Neural crest cell (in vitro differentiated cells): ENCODE results near the gene DHODH. TPM values are rescaled to one million over a fixed set of nuclear protein-coding genes. Genes with fewer than 3 reads are reported as not detected.
"Not testable (repeated sequence)": the region's sequence is repeated elsewhere in the genome, so short reads cannot be mapped to it uniquely, and the experiment has no call there.

ENCODE experiments used
- DNase-seq: peaks from one replicate; pipeline ENCODE4 v3.0.0; 2021; ENCODE audit warnings: low read depth, mixed read lengths, low spot score
- H3K27ac Mint-ChIP-seq: one replicate; pipeline ENCODE4 v1.8.0; 2021; ENCODE audit warnings: mild to moderate bottlenecking, mixed read lengths; ENCODE audit not compliant: unreplicated experiment
- H3K27me3 Mint-ChIP-seq: 2 replicates; pipeline ENCODE4 v1.8.0; 2021; ENCODE audit warnings: low read depth, mild to moderate bottlenecking, mixed read lengths
- H3K36me3 Mint-ChIP-seq: 2 replicates; pipeline ENCODE4 v1.8.0; 2021; ENCODE audit warnings: low read depth, mild to moderate bottlenecking, mixed read lengths
- H3K4me1 Mint-ChIP-seq: 2 replicates; pipeline ENCODE4 v1.8.0; 2021; ENCODE audit warnings: mixed read lengths
- H3K4me3 Mint-ChIP-seq: one replicate; pipeline ENCODE4 v1.8.0; 2021; ENCODE audit warnings: mild to moderate bottlenecking, mixed read lengths
- H3K9me3 Mint-ChIP-seq: 2 replicates; pipeline ENCODE4 v1.8.0; 2021; ENCODE audit warnings: mixed read lengths
- CTCF ChIP-seq: fragments of 200-600 bp; sonication (generic); conservative IDR thresholded peaks from 2 replicates; pipeline ENCODE4 v1.5.0; 2021; ENCODE audit warnings: antibody characterized with exemption, mild to moderate bottlenecking
- total RNA-seq: library from RNA; stranded (reverse); gene quantifications from 2 replicates; pipeline ENCODE4 v1.2.1, GENCODE V29; 2021

Gene DHODH
- total RNA-seq, 1 donor from 2014 or later: 16.1 TPM

- Mint-ChIP-seq H3K27me3 (peaks cover 4% of the 10 kb centered on the region), H3K9me3 (no peaks in the 10 kb centered on the region), H3K4me3 (no peak overlapping the region), H3K27ac (no peak overlapping the region), H3K4me1 (no peaks in the 10 kb centered on the region), H3K36me3 (peaks cover 3% of the 10 kb centered on the region)
- no peak for DNase-seq
- no peak for TF ChIP-seq CTCF
Measured at GRCh38 chr16:72049110-72049509, 40.6 kb downstream of the DHODH start.

GRCh38 chr16:72050769-72051464 lies 42.4 kb downstream of the DHODH start:
- no peak for TF ChIP-seq CTCF
- Mint-ChIP-seq H3K36me3 (peaks cover 3% of the 10 kb centered on the region), H3K27ac (no peak overlapping the region)

GRCh38 chr16:72051818-72052217 lies 43.3 kb downstream of the DHODH start:
- Mint-ChIP-seq H3K9me3 (no peaks in the 10 kb centered on the region), H3K27ac (no peak overlapping the region), H3K4me3 (no peak overlapping the region), H3K27me3 (peaks cover 4% of the 10 kb centered on the region), H3K36me3 (peaks cover 3% of the 10 kb centered on the region), H3K4me1 (no peaks in the 10 kb centered on the region)
- no peak for TF ChIP-seq CTCF
- DNase-seq: no peak

More at GRCh38 chr16:72050769-72051464, 42.4 kb downstream of the DHODH start:
- Mint-ChIP-seq H3K4me3 (no peak overlapping the region), H3K27me3 (peaks cover 4% of the 10 kb centered on the region), H3K4me1 (no peaks in the 10 kb centered on the region), H3K9me3 (no peaks in the 10 kb centered on the region)
- no peak for DNase-seq

- not testable (repeated sequence) for H3K27ac Mint-ChIP-seq, H3K36me3 Mint-ChIP-seq, H3K4me1 Mint-ChIP-seq, H3K9me3 Mint-ChIP-seq, DNase-seq, H3K27me3 Mint-ChIP-seq, H3K4me3 Mint-ChIP-seq
Measured at GRCh38 chr16:72054254-72054847, 45.8 kb downstream of the DHODH start, which contains the start of gene HP. Gene HP (plus strand): TSS chr16:72054505. CDS start chr16:72054653, 148 bp downstream.

GRCh38 chr16:72055911-72056310 lies 47.4 kb downstream of the DHODH start:
- TF ChIP-seq CTCF: no peak
- no peak for DNase-seq
- no peaks in the 10 kb centered on the region for H3K36me3 Mint-ChIP-seq
- H3K4me1 Mint-ChIP-seq: no peaks in the 10 kb centered on the region
- H3K27ac Mint-ChIP-seq: no peak overlapping the region
- peaks cover 4% of the 10 kb centered on the region for H3K27me3 Mint-ChIP-seq
- no peak overlapping the region for H3K4me3 Mint-ChIP-seq
- no peaks in the 10 kb centered on the region for H3K9me3 Mint-ChIP-seq

- not testable (repeated sequence) for H3K36me3 Mint-ChIP-seq, H3K27me3 Mint-ChIP-seq, H3K4me1 Mint-ChIP-seq, DNase-seq, H3K4me3 Mint-ChIP-seq, H3K27ac Mint-ChIP-seq, H3K9me3 Mint-ChIP-seq
Measured at GRCh38 chr16:72057313-72057712, 48.8 kb downstream of the DHODH start.

- H3K9me3 Mint-ChIP-seq, H3K4me3 Mint-ChIP-seq, H3K27ac Mint-ChIP-seq, DNase-seq, H3K36me3 Mint-ChIP-seq, H3K27me3 Mint-ChIP-seq, H3K4me1 Mint-ChIP-seq: not testable (repeated sequence)
Measured at GRCh38 chr16:72059060-72059459, 50.5 kb downstream of the DHODH start.
